GM10248 (cell line): ENCODE data around the gene SKOR2.

Experiments used
- CTCF ChIA-PET: fragments of 300-600 bp; sonication (Branson Sonifier 250); formaldehyde crosslinking; extraction: SDS; loops from one replicate; lab custom pipeline; 2021; ENCODE audit warnings: antibody characterized with exemption; lab: Yijun Ruan, JAX
- POLR2A ChIA-PET: fragments of 350-650 bp; sonication (Branson Sonifier 250); formaldehyde crosslinking; extraction: SDS; loops from one replicate; lab custom pipeline; 2020; ENCODE audit warnings: antibody characterized with exemption; lab: Yijun Ruan, JAX
- DNase-seq: peaks from one replicate; pipeline ENCODE4 v3.0.0; 2012; ENCODE audit errors: extremely low spot score
- CTCF ChIP-seq: IDR thresholded peaks from 2 replicates; pipeline ENCODE4 v1.5.1; 2012; ENCODE audit warnings: mild to moderate bottlenecking, low read depth; ENCODE audit errors: extremely low read depth, missing control alignments, control extremely low read depth

Gene SKOR2

GRCh38 chr18:47248115-47248603 lies 3.3 kb downstream of the SKOR2 start:
- ChIA-PET POLR2A (no interaction called here), CTCF (no interaction called here)
- no peak for TF ChIP-seq CTCF

GRCh38 chr18:47247416-47248114 lies 3.9 kb downstream of the SKOR2 start:
- TF ChIP-seq CTCF: no peak
- peak; percentile 20 for DNase-seq
- POLR2A ChIA-PET: no interaction called here
- CTCF ChIA-PET: no interaction called here

More at GRCh38 chr18:47248115-47248603, 3.3 kb downstream of the SKOR2 start:
- no peak for DNase-seq

- TF ChIP-seq CTCF: no peak
- POLR2A ChIA-PET: no interaction called here
- CTCF ChIA-PET: no interaction called here
Measured at GRCh38 chr18:47247036-47247415, 4.4 kb downstream of the SKOR2 start.

GRCh38 chr18:47246027-47246971 lies 5.2 kb downstream of the SKOR2 start:
- CTCF ChIA-PET: no interaction called here
- no peak for DNase-seq
- TF ChIP-seq CTCF: no peak
- POLR2A ChIA-PET: no interaction called here

More at GRCh38 chr18:47247036-47247415, 4.4 kb downstream of the SKOR2 start:
- no peak for DNase-seq

- POLR2A ChIA-PET: no interaction called here
- CTCF ChIA-PET: no interaction called here
Measured at GRCh38 chr18:47244086-47244485, 7.4 kb downstream of the SKOR2 start.

More at GRCh38 chr18:47244086-47244485, 7.4 kb downstream of the SKOR2 start:
- no peak for TF ChIP-seq CTCF
- no peak for DNase-seq
